ENCODE measurements around the gene COPS2. TPM values are rescaled to one million over a fixed set of nuclear protein-coding genes. Genes with fewer than 3 reads are reported as not detected.

The COPS2 gene
- total and polyA plus RNA-seq, 10 donors, result 21.0 to 58.4 (median 47.3) TPM

DNA sequence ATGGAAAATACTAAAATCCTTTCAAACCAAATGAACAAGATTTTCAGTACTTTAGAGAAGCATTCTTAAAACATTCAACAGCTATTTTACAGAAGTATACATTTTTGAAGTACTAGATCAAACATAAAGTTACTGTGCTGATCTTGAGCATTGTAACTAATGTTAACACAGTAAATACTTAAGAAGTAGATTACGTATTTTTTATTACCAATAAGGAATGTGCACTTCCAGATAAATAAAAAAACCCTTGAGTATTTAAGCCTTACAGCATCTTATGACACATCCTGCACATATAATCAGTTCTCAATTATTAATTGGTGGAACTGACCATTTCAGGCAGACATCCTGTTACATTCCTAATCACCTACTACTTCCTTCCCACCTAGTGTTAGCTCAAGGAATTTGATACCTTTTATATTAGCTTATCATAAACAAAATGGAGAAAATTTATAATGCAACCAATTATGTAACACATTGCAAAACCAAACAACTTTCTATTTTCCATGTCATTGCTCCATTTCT is 32.8 kb downstream of the COPS2 start:
- intact Hi-C loops (cut with DNase I; ENCODE audit: low total_unique reads), result no loop called here
- H3K9me3 ChIP-seq, result no peaks in the 10 kb centered on the region
- H3K36me3 ChIP-seq, result peaks cover 0 to 58% (median 17%) of the 10 kb centered on the region in 6 donors
- H3K27me3 ChIP-seq (replicated peaks in 1 of 7), result no peaks in the 10 kb centered on the region
- H3K4me1 ChIP-seq, result no peaks in the 10 kb centered on the region
- H3K27ac ChIP-seq, result no peak overlapping the region
- TF ChIP-seq, protein P1, sequence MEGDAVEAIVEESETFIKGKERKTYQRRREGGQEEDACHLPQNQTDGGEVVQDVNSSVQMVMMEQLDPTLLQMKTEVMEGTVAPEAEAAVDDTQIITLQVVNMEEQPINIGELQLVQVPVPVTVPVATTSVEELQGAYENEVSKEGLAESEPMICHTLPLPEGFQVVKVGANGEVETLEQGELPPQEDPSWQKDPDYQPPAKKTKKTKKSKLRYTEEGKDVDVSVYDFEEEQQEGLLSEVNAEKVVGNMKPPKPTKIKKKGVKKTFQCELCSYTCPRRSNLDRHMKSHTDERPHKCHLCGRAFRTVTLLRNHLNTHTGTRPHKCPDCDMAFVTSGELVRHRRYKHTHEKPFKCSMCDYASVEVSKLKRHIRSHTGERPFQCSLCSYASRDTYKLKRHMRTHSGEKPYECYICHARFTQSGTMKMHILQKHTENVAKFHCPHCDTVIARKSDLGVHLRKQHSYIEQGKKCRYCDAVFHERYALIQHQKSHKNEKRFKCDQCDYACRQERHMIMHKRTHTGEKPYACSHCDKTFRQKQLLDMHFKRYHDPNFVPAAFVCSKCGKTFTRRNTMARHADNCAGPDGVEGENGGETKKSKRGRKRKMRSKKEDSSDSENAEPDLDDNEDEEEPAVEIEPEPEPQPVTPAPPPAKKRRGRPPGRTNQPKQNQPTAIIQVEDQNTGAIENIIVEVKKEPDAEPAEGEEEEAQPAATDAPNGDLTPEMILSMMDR (IDR thresholded peaks at IDR 0.05 in 8 of 11, conservative IDR thresholded peaks at IDR 0.05 in 3 of 11), result no peak
- TF ChIP-seq POLR2AphosphoS5 (IDR thresholded peaks at IDR 0.05), result no peak
- TF ChIP-seq POLR2A (IDR thresholded peaks at IDR 0.05), result no peak
- H3K4me3 ChIP-seq, result no peak overlapping the region
- no peak for DNase-seq
- 81 to 90% (median 85%) methylated on average over 1 of the region's 1 CpG for WGBS, 5 donors

DNA sequence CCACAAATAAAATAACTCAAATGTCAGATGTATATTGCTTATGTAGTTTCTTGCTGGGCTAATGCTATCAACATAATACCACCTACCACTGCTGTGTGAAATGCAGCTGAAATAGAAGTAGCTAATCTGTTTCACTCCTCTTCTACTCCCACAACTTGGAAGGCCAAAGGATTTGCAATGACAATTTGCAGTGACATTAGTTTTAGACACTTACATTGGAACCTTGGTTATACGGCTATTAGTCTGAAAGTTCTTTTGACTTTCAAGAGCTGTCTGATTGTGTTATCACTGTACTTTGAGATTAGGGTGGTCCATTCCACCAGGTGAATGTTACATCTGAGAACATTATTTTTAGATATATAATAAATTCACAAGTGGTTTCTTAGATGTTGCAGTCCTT is 33.5 kb downstream of the COPS2 start:
- no peak for DNase-seq
- Histone ChIP-seq H3K9me3 (no peaks in the 10 kb centered on the region), H3K27ac (no peak overlapping the region), H3K4me3 (no peak overlapping the region), H3K36me3 (peaks cover 0 to 58% (median 11%) of the 10 kb centered on the region in 6 donors), H3K4me1 (no peaks in the 10 kb centered on the region), H3K27me3 (replicated peaks in 1 of 7) (no peaks in the 10 kb centered on the region)
- intact Hi-C loops (cut with DNase I; ENCODE audit: low total_unique reads), result no loop called here
- TF ChIP-seq POLR2A (IDR thresholded peaks at IDR 0.05) (no peak), POLR2AphosphoS5 (IDR thresholded peaks at IDR 0.05) (no peak)
- TF ChIP-seq, protein P1 (IDR thresholded peaks at IDR 0.05 in 8 of 11, conservative IDR thresholded peaks at IDR 0.05 in 3 of 11), result no peak
- 83 to 98% (median 94%) methylated on average over 1 of the region's 1 CpG for WGBS, 5 donors

DNA sequence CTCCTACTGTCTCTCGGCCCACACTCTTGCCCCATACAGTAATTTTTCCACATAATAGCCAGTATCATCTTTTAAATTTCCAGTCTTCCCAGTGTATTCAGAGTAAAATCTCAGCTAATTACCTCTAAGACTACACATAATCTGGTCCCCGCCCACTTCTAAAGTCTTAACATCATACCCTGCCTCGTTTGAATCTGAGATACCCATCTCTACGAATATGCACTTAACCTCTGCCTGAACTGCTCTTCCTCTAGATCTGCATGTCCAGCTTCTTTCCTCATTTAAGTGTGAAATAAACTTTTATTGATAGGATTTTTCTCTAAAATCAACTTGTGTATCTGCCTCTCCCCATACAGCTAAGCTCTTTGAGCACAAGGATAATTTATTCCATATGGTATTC is 34.6 kb downstream of the COPS2 start:
- Histone ChIP-seq H3K4me1 (no peaks in the 10 kb centered on the region), H3K36me3 (peaks cover 0 to 53% (median 5%) of the 10 kb centered on the region in 6 donors), H3K4me3 (no peak overlapping the region), H3K27me3 (replicated peaks in 1 of 7) (no peaks in the 10 kb centered on the region), H3K27ac (no peak overlapping the region), H3K9me3 (no peaks in the 10 kb centered on the region)
- TF ChIP-seq, protein P1 (IDR thresholded peaks at IDR 0.05 in 8 of 11, conservative IDR thresholded peaks at IDR 0.05 in 3 of 11), result no peak
- TF ChIP-seq POLR2AphosphoS5 (IDR thresholded peaks at IDR 0.05) (no peak), POLR2A (IDR thresholded peaks at IDR 0.05) (no peak)
- 77 to 91% (median 80%) methylated on average over 4 of the region's 4 CpGs for WGBS, 5 donors
- no peak for DNase-seq
- intact Hi-C loops (cut with DNase I; ENCODE audit: low total_unique reads), result no loop called here

DNA sequence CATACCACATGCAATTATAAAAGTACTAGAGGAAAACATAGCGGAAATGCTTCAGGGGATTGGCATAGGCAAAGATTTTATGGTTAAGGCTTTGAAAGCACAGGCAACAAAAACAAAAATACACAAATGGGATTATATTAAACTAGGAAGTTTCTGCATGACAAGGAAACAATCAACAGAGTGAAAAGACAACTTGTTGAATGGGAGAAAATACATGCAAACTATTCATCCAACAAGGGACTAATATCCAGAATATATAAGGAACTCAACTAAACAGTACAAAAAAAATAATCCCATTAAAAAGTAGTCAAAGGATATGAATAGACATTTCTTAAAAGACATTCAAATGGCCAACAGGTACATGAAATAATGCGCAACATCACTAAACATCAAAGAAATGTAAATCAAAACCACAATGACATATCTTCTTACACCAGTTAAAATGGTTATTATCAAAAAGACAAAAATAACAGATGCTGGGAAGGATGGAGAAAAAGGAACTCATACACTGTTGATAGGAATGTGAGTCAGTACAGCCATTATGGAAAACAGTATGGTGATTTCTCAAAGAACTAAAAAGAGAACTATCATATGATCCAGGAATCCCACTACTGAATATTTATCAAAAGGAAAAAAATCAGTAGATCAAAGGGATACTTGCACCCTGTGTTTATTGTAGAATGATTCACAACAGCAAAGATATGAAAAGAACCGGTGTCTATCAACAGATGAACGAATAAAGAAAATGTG is 39.1 kb downstream of the COPS2 start:
- no peak overlapping the region for H3K4me3 ChIP-seq
- H3K9me3 ChIP-seq, result peaks cover 6 to 24% (median 20%) of the 10 kb centered on the region in 8 donors
- 96 to 99% (median 98%) methylated on average over 4 of the region's 4 CpGs for WGBS, 5 donors
- H3K4me1 ChIP-seq, result no peaks in the 10 kb centered on the region
- intact Hi-C loops (cut with DNase I; ENCODE audit: low total_unique reads), result no loop called here
- DNase-seq, result no peak
- TF ChIP-seq POLR2AphosphoS5 (IDR thresholded peaks at IDR 0.05) (no peak), POLR2A (IDR thresholded peaks at IDR 0.05) (no peak)
- TF ChIP-seq, protein P1 (IDR thresholded peaks at IDR 0.05 in 8 of 11, conservative IDR thresholded peaks at IDR 0.05 in 3 of 11), result no peak
- no peak overlapping the region for H3K27ac ChIP-seq
- peaks cover 0 to 65% (median 18%) of the 10 kb centered on the region in 6 donors for H3K36me3 ChIP-seq
- no peaks in the 10 kb centered on the region for H3K27me3 ChIP-seq (replicated peaks in 1 of 7)

Data from spleen (tissue), 11 donors.